ENCODE measurements around the gene RSPRY1.
"Not testable (repeated sequence)": the region's sequence is repeated elsewhere in the genome, so short reads cannot be mapped to it uniquely, and the experiment has no call there.

The RSPRY1 gene

DNA sequence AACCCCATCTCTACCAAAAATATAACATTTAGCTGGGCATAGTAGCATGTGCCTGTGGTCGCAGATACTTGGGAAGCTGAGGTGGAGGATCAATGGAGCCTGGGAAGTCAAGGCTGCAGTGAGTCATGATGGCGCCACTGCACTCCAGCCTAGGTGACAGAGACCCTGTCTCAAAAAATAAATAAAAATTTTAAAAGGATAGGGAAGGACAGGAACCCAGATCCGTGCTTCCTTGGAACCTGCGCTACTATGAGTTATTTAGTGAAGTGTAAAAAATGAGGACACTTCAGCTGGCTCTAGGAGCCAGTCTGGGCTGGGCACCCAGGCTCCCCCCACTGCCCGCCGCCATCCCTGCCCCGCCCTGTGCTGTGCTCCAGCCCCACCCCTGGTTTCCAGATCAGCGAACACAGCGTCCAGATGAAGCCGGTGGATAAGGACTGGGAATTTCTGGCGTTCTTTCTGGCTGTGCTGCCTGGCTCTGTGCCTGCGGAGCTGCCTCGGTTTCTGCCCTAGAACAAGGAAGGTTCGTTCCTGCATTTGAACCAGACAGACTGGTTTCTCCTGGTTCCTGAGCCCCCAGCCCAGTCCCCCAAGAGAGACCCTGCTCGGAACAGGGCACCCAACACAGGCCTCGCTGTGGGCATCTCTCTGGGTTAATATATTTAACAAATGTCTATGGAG, 79.9 kb downstream of the RSPRY1 start:
- Histone ChIP-seq H3K4me1 (peaks cover 5% of the 10 kb centered on the region), H3K4me3 (no peak overlapping the region), H3K9me3 (no peaks in the 10 kb centered on the region), H3K36me3 (replicated peaks) (no peaks in the 10 kb centered on the region), H3K27me3 (ENCODE audit: low read depth) (no peaks in the 10 kb centered on the region)
- DNase-seq (ENCODE audit: low spot score in 2 of 2), result peak in 1 of 2 experiments; percentile 51
- in situ Hi-C loops (cut with MboI; ENCODE audit: low sequenced_read_pairs), result no loop called here

DNA sequence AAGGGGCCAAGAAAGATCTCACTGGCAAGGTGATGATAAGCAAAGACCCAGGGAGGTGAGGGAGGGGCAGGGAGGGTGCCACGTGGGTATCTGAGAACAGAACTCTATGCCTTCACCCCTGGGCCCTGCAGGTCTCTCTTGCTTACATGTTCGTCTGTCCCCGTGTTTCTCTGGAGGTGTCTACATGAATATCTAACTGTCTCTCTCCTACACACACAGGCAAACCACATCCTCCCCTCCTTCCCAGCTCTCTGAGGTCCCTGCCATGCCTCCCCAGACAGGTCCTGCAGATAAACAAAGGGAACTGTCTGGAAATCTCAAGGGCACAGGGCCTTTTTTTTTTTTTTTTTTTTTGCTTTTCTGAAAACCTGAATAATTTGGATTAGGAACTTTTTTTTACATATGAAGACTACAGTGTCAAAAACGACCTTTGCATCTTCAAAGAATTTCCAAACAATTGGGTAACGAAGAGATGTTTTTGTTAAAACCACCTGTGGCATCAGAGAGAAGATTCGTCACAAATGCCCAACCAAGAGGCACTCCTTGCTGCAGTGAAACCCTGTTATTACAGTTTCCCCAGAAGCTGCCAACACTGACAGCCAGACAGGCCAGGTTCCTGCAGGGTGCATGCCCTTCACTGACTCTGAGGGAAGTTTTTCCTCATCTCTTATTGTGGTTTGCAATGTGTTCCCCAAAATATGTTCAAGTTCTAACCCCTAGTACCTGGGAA, 80.6 kb downstream of the RSPRY1 start:
- no peak for DNase-seq (ENCODE audit: low spot score in 2 of 2)
- Histone ChIP-seq H3K36me3 (replicated peaks) (no peaks in the 10 kb centered on the region), H3K9me3 (no peaks in the 10 kb centered on the region), H3K27me3 (ENCODE audit: low read depth) (no peaks in the 10 kb centered on the region), H3K4me1 (peaks cover 5% of the 10 kb centered on the region), H3K4me3 (no peak overlapping the region)
- in situ Hi-C loops (cut with MboI; ENCODE audit: low sequenced_read_pairs), result no loop called here

DNA sequence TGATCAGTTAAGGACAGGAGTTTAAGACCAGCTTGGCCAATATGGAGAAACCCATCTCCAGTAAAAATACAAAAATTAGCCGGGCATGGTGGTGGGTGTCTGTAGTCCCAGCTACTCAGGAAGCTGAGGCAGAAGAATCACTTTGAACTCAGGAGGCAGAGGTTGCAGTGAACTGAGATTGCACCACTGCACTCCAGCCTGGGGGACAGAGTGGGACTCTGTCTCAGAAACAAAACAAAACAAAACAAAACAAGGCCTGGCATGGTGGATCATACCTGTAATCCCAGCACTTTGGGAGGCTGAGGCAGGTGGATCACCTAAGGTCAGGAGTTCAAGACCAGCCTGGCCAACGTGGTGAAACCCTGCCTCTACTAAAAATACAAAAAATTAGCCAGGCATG, 81.2 kb downstream of the RSPRY1 start:
- H3K4me3 ChIP-seq; H3K27me3 ChIP-seq (ENCODE audit: low read depth); H3K9me3 ChIP-seq; H3K36me3 ChIP-seq (replicated peaks); in situ Hi-C loops (cut with MboI; ENCODE audit: low sequenced_read_pairs); H3K4me1 ChIP-seq; DNase-seq (ENCODE audit: low spot score in 2 of 2): not testable (repeated sequence)

DNA sequence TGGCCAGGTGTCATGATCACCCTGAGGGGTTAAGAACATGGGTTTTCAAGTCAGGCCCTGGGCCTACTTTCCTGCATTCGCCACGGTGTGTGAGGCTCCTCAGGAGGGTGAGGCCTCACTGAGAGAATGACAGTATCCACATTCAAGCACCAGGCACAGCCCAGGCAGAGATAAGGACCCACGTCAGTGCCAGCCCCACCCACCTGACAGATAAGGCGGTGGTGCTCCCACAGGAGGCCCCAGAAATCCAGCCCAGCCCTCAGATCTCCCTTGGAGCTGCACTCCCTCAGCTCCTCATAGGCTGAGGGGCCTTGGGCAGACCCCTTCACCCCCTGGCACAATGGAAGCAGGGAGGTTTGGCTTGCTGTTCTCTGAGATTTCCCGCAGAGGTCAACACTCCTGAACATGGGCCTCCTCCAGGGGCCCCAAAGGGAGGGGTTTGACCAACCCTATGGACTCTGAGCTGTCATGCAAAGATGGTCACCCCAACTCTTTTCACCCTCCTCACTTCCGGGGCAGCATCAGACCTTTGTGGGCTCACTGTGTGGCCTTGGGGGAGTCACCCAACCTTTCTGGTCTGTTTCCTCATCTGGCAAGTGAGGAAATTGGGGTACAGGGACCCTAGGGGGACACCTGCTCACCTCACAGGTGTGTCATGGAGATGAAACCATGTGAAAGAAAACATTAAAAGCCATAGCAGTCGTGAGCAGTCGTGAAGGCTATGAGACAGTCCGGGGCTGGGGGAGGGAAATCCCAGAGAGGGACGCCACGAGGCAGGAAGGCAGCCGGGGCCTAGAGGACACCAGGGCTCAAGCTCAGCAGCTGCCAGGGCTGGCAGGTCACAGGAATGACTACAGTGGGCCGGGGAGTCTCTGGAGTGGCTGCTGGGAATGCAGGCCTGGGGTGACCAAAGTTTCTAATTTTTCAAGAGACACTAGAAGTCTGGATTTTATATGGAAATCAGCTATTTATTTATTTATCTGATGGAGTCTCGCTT, 83.0 kb downstream of the RSPRY1 start:
- H3K4me1 ChIP-seq, result peaks cover 5% of the 10 kb centered on the region
- no peaks in the 10 kb centered on the region for H3K27me3 ChIP-seq (ENCODE audit: low read depth)
- in situ Hi-C loops (cut with MboI; ENCODE audit: low sequenced_read_pairs), result no loop called here
- no peak overlapping the region for H3K4me3 ChIP-seq
- no peak for DNase-seq (ENCODE audit: low spot score in 2 of 2)
- no peaks in the 10 kb centered on the region for H3K36me3 ChIP-seq (replicated peaks)
- H3K9me3 ChIP-seq, result no peaks in the 10 kb centered on the region

DNA sequence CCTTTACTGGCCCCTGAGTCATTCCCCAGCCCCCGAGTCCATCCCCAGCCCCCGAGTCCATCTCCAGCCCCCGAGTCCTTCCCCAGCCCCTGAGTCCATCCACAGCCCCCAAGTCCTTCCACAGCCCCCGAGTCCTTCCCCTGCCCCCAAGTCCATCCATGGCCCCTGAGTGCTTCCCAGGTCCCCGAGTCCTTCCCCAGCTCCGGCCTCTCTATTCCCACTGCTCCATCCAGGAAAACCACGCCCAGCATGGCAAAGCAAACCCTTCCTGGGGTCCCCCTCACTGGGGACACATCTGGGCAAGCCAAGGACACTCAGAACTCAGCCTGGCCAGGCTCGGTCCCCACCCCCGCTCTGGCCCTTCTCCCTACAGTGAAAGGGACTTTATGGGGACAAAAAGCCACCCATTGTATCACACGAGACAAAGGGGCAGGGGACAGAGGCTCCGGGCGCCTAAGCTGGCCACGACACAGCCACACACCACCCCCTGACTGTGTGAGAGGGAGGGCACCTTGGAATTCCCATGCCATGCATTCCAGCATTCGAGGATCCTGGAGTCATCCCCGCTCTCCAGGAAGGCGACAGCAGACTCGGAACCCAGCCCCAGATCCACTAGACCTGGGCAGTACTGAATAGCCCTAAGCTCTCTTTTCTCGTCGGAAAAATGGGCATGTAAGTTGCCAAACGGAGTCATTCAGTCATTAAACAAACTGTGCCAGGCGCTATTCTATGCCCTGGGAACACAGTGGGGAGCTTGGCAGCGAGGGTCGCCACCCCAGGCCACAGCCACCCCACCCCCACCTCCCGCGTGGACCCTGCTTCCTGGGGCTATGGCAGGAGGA, 84.3 kb downstream of the RSPRY1 start:
- DNase-seq (ENCODE audit: low spot score in 2 of 2), result no peak
- H3K27me3 ChIP-seq (ENCODE audit: low read depth), result no peaks in the 10 kb centered on the region
- H3K4me1 ChIP-seq, result peaks cover 5% of the 10 kb centered on the region
- H3K9me3 ChIP-seq, result no peaks in the 10 kb centered on the region
- no peaks in the 10 kb centered on the region for H3K36me3 ChIP-seq (replicated peaks)
- in situ Hi-C loops (cut with MboI; ENCODE audit: low sequenced_read_pairs), result no loop called here
- H3K4me3 ChIP-seq, result no peak overlapping the region

DNA sequence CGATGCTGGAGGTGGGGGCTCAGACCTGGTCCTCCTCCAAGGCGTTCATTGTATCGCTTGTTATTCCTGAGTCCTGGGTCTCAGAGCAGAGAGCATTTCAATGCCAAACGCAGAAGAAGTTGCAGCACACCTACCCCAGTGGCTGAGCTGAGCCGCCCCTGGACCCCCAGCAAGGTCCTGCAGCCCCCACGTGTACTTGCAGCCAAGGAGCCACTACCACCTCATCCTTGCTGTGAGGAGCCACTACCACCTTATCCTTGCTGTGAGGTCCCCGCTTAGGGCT, 84.9 kb downstream of the RSPRY1 start:
- in situ Hi-C loops (cut with MboI; ENCODE audit: low sequenced_read_pairs), result no loop called here
- no peaks in the 10 kb centered on the region for H3K9me3 ChIP-seq
- DNase-seq (ENCODE audit: low spot score in 2 of 2), result no peak

DNA sequence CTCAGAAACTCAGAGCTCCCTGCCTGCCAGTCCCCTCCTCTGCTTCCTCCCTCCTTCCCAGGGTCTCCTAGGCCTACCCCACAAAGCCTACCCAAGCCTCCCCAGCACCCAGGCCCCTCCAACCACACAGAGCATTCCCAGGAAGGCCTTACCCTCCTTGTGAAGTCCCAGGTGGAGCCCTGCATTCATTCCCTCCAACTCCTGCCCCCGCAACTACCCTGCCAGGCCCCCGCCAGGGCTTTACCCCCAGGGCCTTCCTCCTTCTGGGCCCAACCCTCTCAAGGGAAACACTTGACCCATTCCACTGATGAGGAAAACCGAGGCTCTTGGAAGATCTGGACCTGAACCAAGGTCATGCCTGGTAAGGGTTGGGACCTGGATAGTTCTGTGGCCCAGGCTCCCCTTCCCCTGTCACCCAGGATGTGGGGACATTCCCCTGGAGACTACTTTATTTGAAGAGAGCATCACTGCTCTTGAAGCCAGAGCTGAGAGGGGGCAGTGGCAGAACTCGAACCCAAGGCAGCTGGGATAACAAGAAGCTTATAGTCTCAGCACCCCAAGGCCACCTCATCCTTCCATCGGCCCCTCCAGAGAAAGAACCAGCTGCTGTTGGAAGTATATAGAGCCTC, 85.9 kb downstream of the RSPRY1 start:
- Histone ChIP-seq H3K4me1 (peaks cover 8% of the 10 kb centered on the region), H3K36me3 (replicated peaks) (no peaks in the 10 kb centered on the region), H3K4me3 (no peak overlapping the region), H3K9me3 (no peaks in the 10 kb centered on the region), H3K27me3 (ENCODE audit: low read depth) (no peaks in the 10 kb centered on the region)
- DNase-seq (ENCODE audit: low spot score in 2 of 2), result no peak
- in situ Hi-C loops (cut with MboI; ENCODE audit: low sequenced_read_pairs), result no loop called here

More for the DNA sequence above, 84.9 kb downstream of the RSPRY1 start:
- peaks cover 5% of the 10 kb centered on the region for H3K4me1 ChIP-seq
- no peaks in the 10 kb centered on the region for H3K27me3 ChIP-seq (ENCODE audit: low read depth)
- H3K36me3 ChIP-seq (replicated peaks), result no peaks in the 10 kb centered on the region
- H3K4me3 ChIP-seq, result no peak overlapping the region

DNA sequence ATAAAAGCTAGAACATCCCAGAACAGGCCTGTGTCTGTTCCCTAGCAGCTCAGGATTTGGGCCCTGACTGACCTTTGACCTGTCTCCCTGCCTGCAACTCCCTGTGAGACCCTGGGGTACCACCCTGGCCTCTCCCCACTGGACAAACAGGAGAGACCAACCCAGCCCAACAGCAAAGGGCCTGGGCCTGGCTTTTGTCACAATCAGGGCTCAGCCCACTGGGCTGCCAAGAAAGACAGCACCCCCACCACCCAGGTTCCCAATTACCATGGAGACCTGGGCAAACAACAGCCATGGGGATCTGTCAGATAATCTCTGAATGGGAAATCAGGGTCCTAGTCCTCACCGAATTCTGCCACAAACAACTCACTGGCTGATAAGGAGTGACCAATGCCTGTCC, 87.2 kb downstream of the RSPRY1 start:
- in situ Hi-C loops (cut with MboI; ENCODE audit: low sequenced_read_pairs), result no loop called here
- Histone ChIP-seq H3K36me3 (replicated peaks) (no peaks in the 10 kb centered on the region), H3K4me3 (no peak overlapping the region), H3K9me3 (no peaks in the 10 kb centered on the region), H3K27me3 (ENCODE audit: low read depth) (no peaks in the 10 kb centered on the region), H3K4me1 (peaks cover 17% of the 10 kb centered on the region)
- DNase-seq (ENCODE audit: low spot score in 2 of 2), result no peak

DNA sequence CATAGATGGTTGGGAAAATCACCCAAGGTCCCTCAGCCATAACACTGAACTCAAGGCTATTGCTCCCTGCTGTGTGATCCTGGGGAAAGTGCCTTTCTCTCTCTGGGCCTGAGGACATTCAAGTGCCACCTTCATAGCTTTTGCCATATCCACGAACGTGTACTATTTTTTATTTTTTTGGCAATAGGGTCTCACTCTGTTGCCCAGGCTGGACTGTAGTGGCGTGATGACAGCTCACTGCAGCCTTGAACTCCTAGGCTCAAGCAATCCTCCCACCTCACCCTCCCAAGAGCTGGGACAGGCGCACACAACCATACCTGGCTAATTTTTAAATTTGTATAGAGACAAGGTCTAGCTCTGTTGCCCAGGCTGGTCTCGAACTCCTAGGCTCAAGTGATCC, 87.7 kb downstream of the RSPRY1 start:
- no peak overlapping the region for H3K4me3 ChIP-seq
- H3K27me3 ChIP-seq (ENCODE audit: low read depth), result no peaks in the 10 kb centered on the region
- in situ Hi-C loops (cut with MboI; ENCODE audit: low sequenced_read_pairs), result no loop called here
- H3K4me1 ChIP-seq, result peaks cover 17% of the 10 kb centered on the region
- DNase-seq (ENCODE audit: low spot score in 2 of 2), result no peak
- no peaks in the 10 kb centered on the region for H3K36me3 ChIP-seq (replicated peaks)
- H3K9me3 ChIP-seq, result no peaks in the 10 kb centered on the region

DNA sequence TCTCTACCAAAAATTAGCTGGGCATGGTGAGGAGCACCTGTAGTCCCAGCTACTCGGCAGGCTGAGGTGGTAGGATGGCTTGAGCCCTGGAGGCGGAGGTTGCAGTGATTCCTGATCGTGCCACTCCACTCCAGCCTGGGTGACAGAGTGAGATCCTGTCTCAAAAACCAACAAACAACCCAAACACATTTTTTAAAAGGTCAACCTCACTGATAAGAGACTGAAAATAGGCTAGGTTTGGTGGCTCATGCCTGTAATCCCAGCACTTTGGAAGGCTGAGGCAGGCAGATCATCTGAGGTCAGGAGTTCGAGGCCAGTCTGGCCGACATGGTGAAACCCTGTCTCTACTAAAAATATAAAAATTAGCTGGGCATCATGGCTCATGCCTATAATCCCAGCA, 89.8 kb downstream of the RSPRY1 start:
- H3K9me3 ChIP-seq; H3K36me3 ChIP-seq (replicated peaks); H3K27me3 ChIP-seq (ENCODE audit: low read depth); DNase-seq (ENCODE audit: low spot score in 2 of 2); H3K4me3 ChIP-seq; in situ Hi-C loops (cut with MboI; ENCODE audit: low sequenced_read_pairs): not testable (repeated sequence)
- H3K4me1 ChIP-seq, result peaks cover 17% of the 10 kb centered on the region

DNA sequence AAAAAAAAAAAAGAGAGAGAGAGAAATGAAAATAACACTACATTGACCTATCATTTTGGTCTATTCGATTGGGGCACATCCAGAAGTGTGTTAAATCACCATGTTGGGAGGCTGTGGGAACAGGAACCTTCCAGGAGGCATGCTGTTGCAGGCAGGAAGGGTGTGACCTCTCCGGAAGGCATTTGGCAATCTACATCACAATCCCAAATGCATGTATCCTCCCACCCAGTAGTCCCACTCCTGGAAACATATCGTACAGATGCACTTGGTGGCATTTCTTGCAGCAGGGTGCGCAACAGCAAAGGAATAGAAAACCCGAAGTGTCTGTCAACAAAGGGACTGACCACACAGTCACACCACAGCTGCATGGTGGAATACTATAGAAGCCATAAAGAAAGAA, 90.5 kb downstream of the RSPRY1 start:
- Histone ChIP-seq H3K4me3 (no peak overlapping the region), H3K27me3 (ENCODE audit: low read depth) (no peaks in the 10 kb centered on the region), H3K4me1 (peaks cover 17% of the 10 kb centered on the region), H3K36me3 (replicated peaks) (no peaks in the 10 kb centered on the region), H3K9me3 (no peaks in the 10 kb centered on the region)
- in situ Hi-C loops (cut with MboI; ENCODE audit: low sequenced_read_pairs), result no loop called here
- peak; percentile 43 to 62 for DNase-seq (ENCODE audit: low spot score in 2 of 2)

DNA sequence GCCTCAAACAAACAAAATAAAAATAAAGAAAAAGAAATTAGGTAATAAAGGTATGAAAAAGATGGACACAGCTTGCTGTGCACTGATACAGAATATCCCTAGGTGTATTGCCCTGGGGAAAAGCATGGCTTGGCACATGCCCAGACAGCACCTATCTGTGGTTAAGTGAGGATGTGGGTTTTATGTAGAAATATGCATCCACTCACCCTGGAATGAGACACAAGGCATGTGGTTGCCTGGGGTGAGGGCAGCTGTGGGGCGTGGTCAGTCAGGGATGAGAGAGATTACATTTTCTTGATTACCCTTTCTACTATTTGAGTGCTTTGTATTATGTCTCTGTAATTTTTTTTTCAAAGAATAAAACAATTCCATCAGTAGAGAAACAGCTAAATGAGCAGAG, 91.5 kb downstream of the RSPRY1 start:
- H3K36me3 ChIP-seq (replicated peaks), result no peaks in the 10 kb centered on the region
- H3K4me1 ChIP-seq, result peaks cover 17% of the 10 kb centered on the region
- DNase-seq (ENCODE audit: low spot score in 2 of 2), result peak in 1 of 2 experiments; percentile 35
- no peaks in the 10 kb centered on the region for H3K9me3 ChIP-seq
- in situ Hi-C loops (cut with MboI; ENCODE audit: low sequenced_read_pairs), result no loop called here
- no peak overlapping the region for H3K4me3 ChIP-seq
- H3K27me3 ChIP-seq (ENCODE audit: low read depth), result no peaks in the 10 kb centered on the region

DNA sequence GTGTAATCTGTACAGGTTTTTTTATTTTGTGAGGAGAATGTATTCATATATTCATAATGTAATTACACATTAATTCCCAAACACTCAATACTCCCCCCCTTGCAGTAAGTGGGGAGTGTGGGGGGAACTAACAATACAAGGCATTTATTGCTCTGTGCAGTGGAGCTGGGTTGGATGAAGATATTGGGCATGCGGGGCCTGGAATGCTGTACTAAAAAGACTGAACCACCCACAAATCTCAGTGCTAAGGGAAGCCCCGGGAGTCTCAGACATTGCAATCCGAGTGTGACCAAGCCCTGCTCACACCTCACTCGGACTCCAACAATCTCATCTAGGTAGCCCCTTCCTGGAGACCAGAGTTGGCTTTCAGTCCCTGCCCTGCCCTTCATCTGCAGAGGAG, 92.4 kb downstream of the RSPRY1 start:
- DNase-seq (ENCODE audit: low spot score in 2 of 2), result no peak
- H3K27me3 ChIP-seq (ENCODE audit: low read depth), result no peaks in the 10 kb centered on the region
- H3K4me3 ChIP-seq, result no peak overlapping the region
- H3K9me3 ChIP-seq, result no peaks in the 10 kb centered on the region
- peaks cover 17% of the 10 kb centered on the region for H3K4me1 ChIP-seq
- in situ Hi-C loops (cut with MboI; ENCODE audit: low sequenced_read_pairs), result no loop called here
- H3K36me3 ChIP-seq (replicated peaks), result no peaks in the 10 kb centered on the region
